Calu3 (cell line): ENCODE data around the gene EXOC2. TPM values are rescaled to one million over a fixed set of nuclear protein-coding genes. Genes with fewer than 3 reads are reported as not detected.

ENCODE experiments used
- BruUV-seq: library from RNA; stranded (reverse); fragments of 400-500 nt; replicated peaks from 2 replicates; lab custom pipeline; 2021; lab: Mats Ljungman, UMichigan
- CTCF ChIA-PET: fragments of 300-600 bp; sonication (Branson Sonifier 250); formaldehyde crosslinking; loops from one replicate; lab custom pipeline; 2022; ENCODE audit warnings: antibody characterized with exemption; lab: Charles Lee
- DNase-seq: peaks from one replicate; pipeline ENCODE4 v3.0.0; 2022
- H3K27ac Mint-ChIP-seq: one replicate; pipeline ENCODE4 v1.8.0; 2022; ENCODE audit warnings: mixed read lengths; ENCODE audit not compliant: unreplicated experiment
- H3K27me3 Mint-ChIP-seq: one replicate; pipeline ENCODE4 v1.8.0; 2022; ENCODE audit warnings: mixed read lengths; ENCODE audit not compliant: unreplicated experiment
- H3K36me3 Mint-ChIP-seq: one replicate; pipeline ENCODE4 v1.8.0; 2022; ENCODE audit warnings: mild to moderate bottlenecking, moderate library complexity, mixed read lengths; ENCODE audit not compliant: insufficient read depth, unreplicated experiment
- H3K4me1 Mint-ChIP-seq: one replicate; pipeline ENCODE4 v1.8.0; 2022; ENCODE audit warnings: mild to moderate bottlenecking, low read depth, mixed read lengths; ENCODE audit not compliant: unreplicated experiment
- H3K4me3 Mint-ChIP-seq: one replicate; pipeline ENCODE4 v1.8.0; 2022; ENCODE audit warnings: mild to moderate bottlenecking, low read depth, moderate library complexity, mixed read lengths; ENCODE audit not compliant: unreplicated experiment
- H3K9me3 Mint-ChIP-seq: one replicate; pipeline ENCODE4 v1.8.0; 2022; ENCODE audit warnings: low read depth, mixed read lengths; ENCODE audit not compliant: unreplicated experiment
- intact Hi-C: fragments of 100-400 bp; cut with micrococcal nuclease; formaldehyde crosslinking; loops from one replicate; pipeline ENCODE4 v1.10.0; 2022; ENCODE audit not compliant: unreplicated experiment
- total RNA-seq: library from RNA; stranded (reverse); gene quantifications from 2 replicates; pipeline ENCODE4 v1.2.3, GENCODE V29; 2022
- TF ChIP-seq, protein P1 (sequence below): fragments of 200-600 bp; IDR thresholded peaks from one replicate; pipeline ENCODE4 v1.8.0; 2022; ENCODE audit warnings: antibody characterized with exemption; ENCODE audit not compliant: unreplicated experiment

The EXOC2 gene
- total RNA-seq, 1 experiment from 2014 or later: 13.2 TPM

DNA sequence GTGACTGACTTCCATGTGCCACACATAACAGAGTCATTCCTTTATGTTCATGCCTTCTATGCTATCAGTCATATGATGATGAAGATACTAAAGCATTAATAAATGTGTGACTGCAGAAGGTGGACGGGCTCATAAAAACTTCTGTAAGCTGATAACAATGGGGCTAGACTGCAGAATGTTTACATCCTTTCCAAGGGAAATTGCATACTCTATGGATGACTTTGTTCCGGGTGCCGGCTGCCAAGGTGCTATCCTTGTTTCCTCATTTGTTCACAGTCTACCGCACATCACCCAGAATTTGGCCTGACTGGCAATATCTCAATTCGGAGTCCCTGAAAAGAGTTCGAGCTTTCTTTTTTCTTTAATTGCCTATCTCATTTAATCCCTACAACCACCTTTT lies 121.0 kb downstream of the EXOC2 start:
- no peak for DNase-seq
- H3K36me3 Mint-ChIP-seq: no peaks in the 10 kb centered on the region
- H3K4me1 Mint-ChIP-seq: no peaks in the 10 kb centered on the region
- H3K4me3 Mint-ChIP-seq: no peak overlapping the region
- TF ChIP-seq, protein P1, sequence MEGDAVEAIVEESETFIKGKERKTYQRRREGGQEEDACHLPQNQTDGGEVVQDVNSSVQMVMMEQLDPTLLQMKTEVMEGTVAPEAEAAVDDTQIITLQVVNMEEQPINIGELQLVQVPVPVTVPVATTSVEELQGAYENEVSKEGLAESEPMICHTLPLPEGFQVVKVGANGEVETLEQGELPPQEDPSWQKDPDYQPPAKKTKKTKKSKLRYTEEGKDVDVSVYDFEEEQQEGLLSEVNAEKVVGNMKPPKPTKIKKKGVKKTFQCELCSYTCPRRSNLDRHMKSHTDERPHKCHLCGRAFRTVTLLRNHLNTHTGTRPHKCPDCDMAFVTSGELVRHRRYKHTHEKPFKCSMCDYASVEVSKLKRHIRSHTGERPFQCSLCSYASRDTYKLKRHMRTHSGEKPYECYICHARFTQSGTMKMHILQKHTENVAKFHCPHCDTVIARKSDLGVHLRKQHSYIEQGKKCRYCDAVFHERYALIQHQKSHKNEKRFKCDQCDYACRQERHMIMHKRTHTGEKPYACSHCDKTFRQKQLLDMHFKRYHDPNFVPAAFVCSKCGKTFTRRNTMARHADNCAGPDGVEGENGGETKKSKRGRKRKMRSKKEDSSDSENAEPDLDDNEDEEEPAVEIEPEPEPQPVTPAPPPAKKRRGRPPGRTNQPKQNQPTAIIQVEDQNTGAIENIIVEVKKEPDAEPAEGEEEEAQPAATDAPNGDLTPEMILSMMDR: no peak
- H3K27ac Mint-ChIP-seq: no peak overlapping the region
- intact Hi-C loops: no loop called here
- H3K9me3 Mint-ChIP-seq: no peaks in the 10 kb centered on the region
- no TSS peak for BruUV-seq
- no peaks in the 10 kb centered on the region for H3K27me3 Mint-ChIP-seq
- CTCF ChIA-PET: interaction anchor here (1.0 kb wide), 1 partner anchor 14 kb away, joined by 3 read pairs; no protein-coding TSS in a partner anchor

DNA sequence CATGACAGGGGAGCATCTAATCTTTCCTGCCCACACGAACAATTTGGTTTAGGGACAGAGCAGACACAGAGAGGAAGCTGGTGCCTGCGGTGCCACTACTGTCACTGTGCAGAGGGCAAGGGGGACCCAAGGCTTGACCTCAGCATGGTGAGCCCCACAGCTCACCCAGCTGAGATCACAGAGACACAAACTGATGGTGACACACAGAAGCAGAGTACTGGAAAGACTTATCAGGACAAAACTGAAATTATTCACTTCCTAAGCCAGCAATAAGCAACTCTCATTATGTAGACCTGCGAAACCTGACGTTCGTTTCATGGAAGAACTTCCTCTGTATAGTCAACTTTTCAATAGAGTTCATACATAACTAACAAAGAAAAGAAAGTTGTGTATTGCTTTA lies 122.1 kb downstream of the EXOC2 start:
- H3K4me1 Mint-ChIP-seq: no peaks in the 10 kb centered on the region
- H3K36me3 Mint-ChIP-seq: no peaks in the 10 kb centered on the region
- intact Hi-C loops: no loop called here
- no peaks in the 10 kb centered on the region for H3K9me3 Mint-ChIP-seq
- no TSS peak for BruUV-seq
- DNase-seq: no peak
- no peak overlapping the region for H3K4me3 Mint-ChIP-seq
- TF ChIP-seq, protein P1: no peak
- H3K27me3 Mint-ChIP-seq: no peaks in the 10 kb centered on the region
- CTCF ChIA-PET: no interaction called here
- H3K27ac Mint-ChIP-seq: no peak overlapping the region

DNA sequence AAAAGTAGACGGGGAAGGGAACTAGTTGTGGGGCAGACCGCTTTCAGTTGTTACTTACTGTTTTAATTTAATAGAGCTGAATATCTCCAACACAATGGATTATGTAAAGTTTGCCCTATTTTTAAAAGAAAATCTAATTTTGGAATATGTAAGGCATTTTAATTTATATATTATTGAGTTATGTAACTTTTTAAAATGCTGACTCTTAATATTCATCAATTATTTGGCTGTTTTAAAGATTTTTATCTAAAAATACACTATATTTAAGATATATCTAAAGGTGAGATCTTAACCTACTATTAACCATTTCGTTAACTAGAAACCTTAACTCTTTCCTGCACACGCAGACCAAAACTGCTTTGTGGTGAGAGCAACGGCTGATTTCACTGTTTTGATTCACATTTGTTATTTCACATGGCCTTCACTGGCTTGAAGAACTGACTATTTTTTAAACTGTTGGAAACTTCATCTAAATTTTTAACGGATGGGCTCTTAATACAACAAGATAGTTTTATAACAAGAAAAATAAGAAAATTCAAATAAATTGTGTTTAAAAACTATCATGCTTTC lies 123.9 kb downstream of the EXOC2 start:
- no peaks in the 10 kb centered on the region for H3K27me3 Mint-ChIP-seq
- TF ChIP-seq, protein P1: no peak

DNA sequence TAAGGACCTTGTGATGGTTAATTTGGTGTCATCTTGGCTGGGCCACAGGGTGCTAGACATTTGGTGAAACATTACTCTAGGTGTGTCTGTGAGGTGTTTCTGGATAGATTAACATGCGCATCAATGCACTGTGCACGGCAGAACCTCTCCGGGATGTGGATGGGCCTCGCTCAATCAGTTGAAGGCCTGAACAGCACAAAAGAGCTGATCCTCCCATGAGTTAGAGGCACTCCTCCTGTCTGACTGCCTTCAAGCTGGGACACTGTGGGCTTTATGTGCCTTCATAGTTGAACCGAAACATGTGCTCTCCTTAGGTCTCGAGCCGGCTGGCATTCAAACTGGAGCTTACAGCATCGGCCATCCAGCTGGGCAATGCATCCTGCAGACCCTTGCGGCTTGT lies 124.9 kb downstream of the EXOC2 start:
- TF ChIP-seq, protein P1: no peak
- intact Hi-C loops: no loop called here
- H3K27ac Mint-ChIP-seq: no peak overlapping the region
- no TSS peak for BruUV-seq
- H3K27me3 Mint-ChIP-seq: no peaks in the 10 kb centered on the region
- no peaks in the 10 kb centered on the region for H3K4me1 Mint-ChIP-seq
- no peak overlapping the region for H3K4me3 Mint-ChIP-seq
- CTCF ChIA-PET: no interaction called here
- DNase-seq: no peak
- H3K9me3 Mint-ChIP-seq: no peaks in the 10 kb centered on the region
- H3K36me3 Mint-ChIP-seq: no peaks in the 10 kb centered on the region

More for the DNA sequence above, 123.9 kb downstream of the EXOC2 start:
- DNase-seq: no peak
- Mint-ChIP-seq H3K4me3 (no peak overlapping the region), H3K4me1 (no peaks in the 10 kb centered on the region), H3K9me3 (no peaks in the 10 kb centered on the region), H3K36me3 (no peaks in the 10 kb centered on the region), H3K27ac (no peak overlapping the region)
- no TSS peak for BruUV-seq
- CTCF ChIA-PET: no interaction called here
- intact Hi-C loops: no loop called here
